Measurements from ENCODE around the gene DHRS9.

- TF ChIP-seq CTCF (conservative IDR thresholded peaks at IDR 0.05 in 1 of 2, IDR thresholded peaks at IDR 0.05 in 1 of 2; ENCODE audit: extremely low read depth in 1 of 2, insufficient read depth in 1 of 2, low read depth in 1 of 2, low read length in 2 of 2), result no peak
- no peak for TF ChIP-seq EZH2 (IDR thresholded peaks at IDR 0.05; ENCODE audit: borderline replicate concordance, low read length)
Observed at GRCh38 chr2:169089182-169089581, 19.8 kb downstream of the DHRS9 start.
